ENCODE measurements around the gene CDC16. TPM values are rescaled to one million over a fixed set of nuclear protein-coding genes. Genes with fewer than 3 reads are reported as not detected.
"Not testable (repeated sequence)": the region's sequence is repeated elsewhere in the genome, so short reads cannot be mapped to it uniquely, and the experiment has no call there.

CDC16 gene
- total RNA-seq, 1 donor from 2014 or later = 65.5 TPM

DNA sequence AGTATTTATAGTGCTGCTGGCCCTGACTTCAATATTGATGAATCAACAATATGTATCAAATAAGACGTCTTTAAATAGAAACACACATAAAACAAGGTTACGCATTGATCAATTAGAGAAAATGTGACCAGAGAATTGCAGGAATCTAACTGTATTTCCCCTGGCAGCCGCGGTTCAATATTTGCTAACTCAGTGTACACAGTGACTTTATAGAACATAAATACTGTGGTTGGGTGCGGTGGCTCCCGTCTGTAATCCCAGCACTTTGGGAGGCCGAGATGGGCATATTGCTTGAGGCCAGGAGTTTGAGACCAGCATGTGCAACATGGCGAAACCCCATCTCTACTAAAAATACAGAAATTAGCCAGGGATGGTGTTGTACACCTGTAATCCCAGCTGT is 23.9 kb downstream of the CDC16 start:
- ATAC-seq (no peak), DNase-seq (no peak)
- peaks cover 100% of the 10 kb centered on the region for H3K36me3 ChIP-seq

DNA sequence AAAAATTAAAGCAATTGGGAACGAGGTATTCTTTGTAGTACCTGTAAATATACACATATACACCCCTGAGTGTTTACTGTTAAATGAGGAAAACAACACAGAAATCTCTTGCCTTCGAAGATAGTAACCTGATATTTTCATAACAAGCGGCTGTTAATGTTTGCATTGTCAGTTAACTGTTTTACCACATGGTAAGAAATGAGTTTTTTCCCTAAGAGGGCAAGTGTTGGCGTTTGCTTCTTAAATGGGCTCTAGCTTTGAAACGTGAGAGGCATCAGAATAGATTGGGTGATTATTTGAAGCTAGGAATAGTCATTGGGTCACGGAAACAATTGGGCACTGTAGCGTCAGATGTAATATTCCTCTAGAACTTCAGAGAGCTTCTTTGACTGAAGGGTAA is 24.7 kb downstream of the CDC16 start:
- H3K4me3 ChIP-seq = no peak overlapping the region
- intact Hi-C loops (cut with DNase I) = no loop called here

More for the DNA sequence above, 23.9 kb downstream of the CDC16 start:
- Histone ChIP-seq H3K9me3 (no peaks in the 10 kb centered on the region), H3K4me1 (no peaks in the 10 kb centered on the region), H3K4me3 (no peak overlapping the region), H3K27ac (no peak overlapping the region), H3K27me3 (no peaks in the 10 kb centered on the region)
- intact Hi-C loops (cut with DNase I) = no loop called here
- TF ChIP-seq, protein P1, sequence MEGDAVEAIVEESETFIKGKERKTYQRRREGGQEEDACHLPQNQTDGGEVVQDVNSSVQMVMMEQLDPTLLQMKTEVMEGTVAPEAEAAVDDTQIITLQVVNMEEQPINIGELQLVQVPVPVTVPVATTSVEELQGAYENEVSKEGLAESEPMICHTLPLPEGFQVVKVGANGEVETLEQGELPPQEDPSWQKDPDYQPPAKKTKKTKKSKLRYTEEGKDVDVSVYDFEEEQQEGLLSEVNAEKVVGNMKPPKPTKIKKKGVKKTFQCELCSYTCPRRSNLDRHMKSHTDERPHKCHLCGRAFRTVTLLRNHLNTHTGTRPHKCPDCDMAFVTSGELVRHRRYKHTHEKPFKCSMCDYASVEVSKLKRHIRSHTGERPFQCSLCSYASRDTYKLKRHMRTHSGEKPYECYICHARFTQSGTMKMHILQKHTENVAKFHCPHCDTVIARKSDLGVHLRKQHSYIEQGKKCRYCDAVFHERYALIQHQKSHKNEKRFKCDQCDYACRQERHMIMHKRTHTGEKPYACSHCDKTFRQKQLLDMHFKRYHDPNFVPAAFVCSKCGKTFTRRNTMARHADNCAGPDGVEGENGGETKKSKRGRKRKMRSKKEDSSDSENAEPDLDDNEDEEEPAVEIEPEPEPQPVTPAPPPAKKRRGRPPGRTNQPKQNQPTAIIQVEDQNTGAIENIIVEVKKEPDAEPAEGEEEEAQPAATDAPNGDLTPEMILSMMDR (IDR thresholded peaks at IDR 0.05) = no peak

DNA sequence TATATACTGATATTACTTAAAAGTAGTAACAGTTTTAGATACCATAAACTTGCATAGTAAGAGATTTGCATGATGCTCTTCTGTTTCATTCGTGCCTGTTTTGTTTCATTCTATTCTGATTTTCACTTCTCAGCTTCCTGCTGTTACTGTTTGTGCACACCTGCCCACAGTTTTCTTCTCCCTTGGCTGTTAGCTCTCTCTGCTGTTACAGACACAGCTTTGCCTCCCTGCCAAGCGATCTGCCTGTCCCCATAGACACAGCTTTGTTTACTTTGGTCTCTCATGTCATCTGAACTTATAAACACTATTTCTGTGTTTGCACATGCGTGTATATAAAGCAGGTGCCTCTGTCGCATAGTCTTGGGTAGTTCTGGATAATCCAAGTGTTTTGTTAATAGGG is 25.3 kb downstream of the CDC16 start:
- no peak for DNase-seq
- peaks cover 100% of the 10 kb centered on the region for H3K36me3 ChIP-seq

More for the DNA sequence above, 24.7 kb downstream of the CDC16 start:
- H3K36me3 ChIP-seq = peaks cover 100% of the 10 kb centered on the region
- H3K4me1 ChIP-seq = no peaks in the 10 kb centered on the region
- no peak for ATAC-seq
- no peak overlapping the region for H3K27ac ChIP-seq
- DNase-seq = no peak
- no peaks in the 10 kb centered on the region for H3K9me3 ChIP-seq
- TF ChIP-seq, protein P1 (IDR thresholded peaks at IDR 0.05) = no peak
- H3K27me3 ChIP-seq = no peaks in the 10 kb centered on the region

DNA sequence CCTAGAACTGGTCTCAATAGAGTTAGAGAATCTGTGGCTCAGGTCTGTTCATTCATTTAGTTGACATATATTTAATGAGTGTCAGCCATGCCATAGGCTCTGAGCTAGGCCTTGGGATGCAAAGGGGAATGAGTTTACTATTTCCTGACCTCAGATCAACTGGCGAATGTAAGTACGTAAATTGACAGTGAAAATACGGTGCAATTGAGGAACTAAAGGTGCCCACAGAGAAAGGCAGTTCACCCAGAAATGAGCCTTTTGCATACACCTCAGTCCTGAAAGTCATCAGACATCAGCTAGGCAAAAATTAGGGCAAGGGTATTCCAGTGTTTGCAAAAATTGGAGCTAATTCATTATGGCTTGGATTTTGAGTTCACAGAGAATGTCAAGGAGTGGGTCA is 26.1 kb downstream of the CDC16 start:
- no peaks in the 10 kb centered on the region for H3K9me3 ChIP-seq
- H3K4me1 ChIP-seq = no peaks in the 10 kb centered on the region
- no peaks in the 10 kb centered on the region for H3K27me3 ChIP-seq
- TF ChIP-seq, protein P1 (IDR thresholded peaks at IDR 0.05) = no peak
- H3K27ac ChIP-seq = no peak overlapping the region
- intact Hi-C loops (cut with DNase I) = no loop called here
- H3K36me3 ChIP-seq = peaks cover 100% of the 10 kb centered on the region
- DNase-seq (no peak), ATAC-seq (no peak)
- no peak overlapping the region for H3K4me3 ChIP-seq

More for the DNA sequence above, 25.3 kb downstream of the CDC16 start:
- Histone ChIP-seq H3K27me3 (no peaks in the 10 kb centered on the region), H3K4me3 (no peak overlapping the region), H3K27ac (no peak overlapping the region), H3K4me1 (no peaks in the 10 kb centered on the region), H3K9me3 (no peaks in the 10 kb centered on the region)
- ATAC-seq = no peak
- TF ChIP-seq, protein P1 (IDR thresholded peaks at IDR 0.05) = no peak
- intact Hi-C loops (cut with DNase I) = no loop called here

DNA sequence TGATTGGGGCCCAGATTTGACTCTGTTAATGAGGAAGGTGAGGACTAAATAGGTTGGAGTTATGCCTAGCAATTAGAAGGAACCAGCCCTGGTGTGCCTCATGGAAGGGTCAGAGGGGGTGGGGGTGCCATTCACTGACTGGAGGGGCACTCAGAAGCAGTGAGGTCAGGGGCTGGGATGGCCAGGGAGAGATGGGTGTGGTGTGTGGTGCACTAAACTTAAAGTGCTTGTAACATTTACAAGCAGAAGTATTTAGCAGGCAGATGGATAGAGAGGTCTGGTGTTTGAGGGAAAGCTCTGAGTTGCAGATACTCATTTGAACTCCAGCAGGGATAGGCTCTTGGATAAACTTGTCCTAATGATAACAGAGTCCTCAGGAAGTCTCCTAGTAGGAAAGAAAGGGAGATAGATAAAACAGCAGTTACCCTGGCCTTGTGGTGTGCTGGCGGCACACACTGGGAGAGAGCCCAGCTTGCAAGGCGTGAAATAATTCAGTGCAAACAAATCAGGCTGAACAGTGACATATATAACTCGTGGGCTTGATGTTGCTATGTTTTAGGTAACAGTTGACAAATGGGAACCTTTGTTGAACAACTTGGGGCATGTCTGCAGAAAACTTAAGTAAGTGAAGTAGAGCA is 26.8 kb downstream of the CDC16 start:
- intact Hi-C loops (cut with DNase I) = no loop called here
- no peak for DNase-seq
- H3K4me3 ChIP-seq = no peak overlapping the region
- H3K9me3 ChIP-seq = no peaks in the 10 kb centered on the region
- TF ChIP-seq, protein P1 (IDR thresholded peaks at IDR 0.05) = no peak
- no peak overlapping the region for H3K27ac ChIP-seq
- ATAC-seq = no peak
- no peaks in the 10 kb centered on the region for H3K4me1 ChIP-seq
- H3K27me3 ChIP-seq = no peaks in the 10 kb centered on the region
- peaks cover 100% of the 10 kb centered on the region for H3K36me3 ChIP-seq

DNA sequence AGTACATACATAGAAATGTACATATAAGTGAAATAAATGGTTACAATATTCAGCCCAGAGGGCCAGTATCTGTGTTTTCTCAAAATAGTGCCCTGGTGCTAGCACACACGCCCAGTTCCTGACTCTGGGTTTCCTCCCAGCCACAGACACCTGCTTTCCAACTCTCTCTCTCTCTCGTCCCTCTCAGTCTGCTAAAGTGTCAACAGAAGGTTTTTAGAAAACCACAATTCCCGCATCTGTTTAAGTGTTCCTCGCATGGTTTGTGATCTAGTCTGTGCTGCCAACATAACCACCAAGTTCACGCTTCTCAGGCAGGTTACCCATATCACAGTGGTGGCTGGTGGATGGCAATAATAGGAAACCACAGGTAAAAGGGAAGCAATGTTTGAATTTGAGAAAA is 28.9 kb downstream of the CDC16 start:
- Histone ChIP-seq H3K27ac (no peak overlapping the region), H3K27me3 (no peaks in the 10 kb centered on the region), H3K4me1 (no peaks in the 10 kb centered on the region), H3K9me3 (no peaks in the 10 kb centered on the region), H3K36me3 (peaks cover 100% of the 10 kb centered on the region), H3K4me3 (no peak overlapping the region)
- TF ChIP-seq, protein P1 (IDR thresholded peaks at IDR 0.05) = no peak
- intact Hi-C loops (cut with DNase I) = no loop called here
- no peak for ATAC-seq
- DNase-seq = no peak

DNA sequence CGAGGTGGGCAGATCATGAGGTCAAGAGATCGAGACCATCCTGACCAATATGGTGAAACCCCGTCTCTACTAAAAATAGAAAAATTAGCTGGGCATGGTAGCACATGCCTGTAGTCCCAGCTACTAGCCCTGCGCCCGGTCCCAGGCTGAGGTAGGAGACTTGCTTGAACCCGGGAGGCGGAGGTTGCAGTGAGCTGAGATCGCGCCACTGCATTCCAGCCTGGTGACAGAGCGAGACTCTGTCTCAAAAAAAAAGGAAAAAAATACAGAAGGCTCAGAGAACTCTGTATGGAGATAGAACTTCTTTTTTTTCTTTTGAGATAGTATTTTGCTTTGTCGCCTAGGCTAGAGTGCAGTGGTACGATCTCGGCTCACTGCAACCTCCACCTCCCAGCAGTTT is 29.6 kb downstream of the CDC16 start:
- H3K4me3 ChIP-seq; intact Hi-C loops (cut with DNase I); ATAC-seq; H3K9me3 ChIP-seq; DNase-seq; H3K27ac ChIP-seq; H3K4me1 ChIP-seq; H3K27me3 ChIP-seq: not testable (repeated sequence)
- H3K36me3 ChIP-seq = peaks cover 98% of the 10 kb centered on the region

All from upper lobe of right lung (tissue), 1 donor.